WERI-Rb-1 (cell line): ENCODE data around the gene TTC13.

Source experiments
- DNase-seq: peaks from one replicate; pipeline ENCODE4 v3.0.0-alpha.2; 2020
- H3K27ac ChIP-seq: fragments of 250-450 bp; sonication (Bioruptor Pico); 2 replicates; pipeline ENCODE4 v1.5.1; 2020; ENCODE audit warnings: mild to moderate bottlenecking, moderate library complexity
- H3K27me3 ChIP-seq: fragments of 250-450 bp; sonication (Bioruptor Pico); 2 replicates; pipeline ENCODE4 v1.5.1; 2021; ENCODE audit warnings: mild to moderate bottlenecking, low read depth, moderate library complexity; ENCODE audit not compliant: insufficient read depth, severe bottlenecking
- H3K36me3 ChIP-seq: fragments of 250-450 bp; sonication (Bioruptor Pico); 2 replicates; pipeline ENCODE4 v1.5.1; 2020; ENCODE audit warnings: mild to moderate bottlenecking, moderate library complexity
- H3K4me3 ChIP-seq: 2 replicates; pipeline ENCODE4 v1.5.1; 2011; ENCODE audit warnings: low read depth, mild to moderate bottlenecking, control low read depth, low read length
- H3K9me3 ChIP-seq: fragments of 250-450 bp; sonication (Bioruptor Pico); 2 replicates; pipeline ENCODE4 v1.5.1; 2021; ENCODE audit warnings: mild to moderate bottlenecking, moderate library complexity; ENCODE audit not compliant: severe bottlenecking
- TF ChIP-seq, protein P1 (sequence below): IDR thresholded peaks from 2 replicates; pipeline ENCODE4 v1.5.1; 2011; ENCODE audit warnings: low read depth, mild to moderate bottlenecking, control low read depth, inconsistent platforms, low read length

TTC13 gene

DNA sequence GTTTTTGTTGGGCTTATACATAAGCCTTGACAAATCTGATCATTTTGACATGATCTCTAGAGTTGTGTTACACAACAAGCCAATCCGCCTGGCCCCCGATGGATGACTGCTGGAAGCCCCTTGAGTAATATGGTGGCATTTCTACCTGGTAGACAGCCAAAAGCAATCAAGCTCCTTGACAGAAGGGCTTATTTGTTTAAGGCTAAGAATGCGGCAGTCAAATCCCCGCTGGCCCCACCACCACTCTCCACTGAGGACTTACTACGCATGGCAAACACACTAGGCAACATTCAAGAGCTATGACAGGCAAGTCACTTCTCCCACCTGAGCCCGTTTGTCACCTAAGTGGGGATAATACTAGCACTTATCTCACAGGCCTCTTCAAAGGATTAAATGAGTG lies 77.0 kb downstream of the TTC13 start:
- TF ChIP-seq, protein P1, sequence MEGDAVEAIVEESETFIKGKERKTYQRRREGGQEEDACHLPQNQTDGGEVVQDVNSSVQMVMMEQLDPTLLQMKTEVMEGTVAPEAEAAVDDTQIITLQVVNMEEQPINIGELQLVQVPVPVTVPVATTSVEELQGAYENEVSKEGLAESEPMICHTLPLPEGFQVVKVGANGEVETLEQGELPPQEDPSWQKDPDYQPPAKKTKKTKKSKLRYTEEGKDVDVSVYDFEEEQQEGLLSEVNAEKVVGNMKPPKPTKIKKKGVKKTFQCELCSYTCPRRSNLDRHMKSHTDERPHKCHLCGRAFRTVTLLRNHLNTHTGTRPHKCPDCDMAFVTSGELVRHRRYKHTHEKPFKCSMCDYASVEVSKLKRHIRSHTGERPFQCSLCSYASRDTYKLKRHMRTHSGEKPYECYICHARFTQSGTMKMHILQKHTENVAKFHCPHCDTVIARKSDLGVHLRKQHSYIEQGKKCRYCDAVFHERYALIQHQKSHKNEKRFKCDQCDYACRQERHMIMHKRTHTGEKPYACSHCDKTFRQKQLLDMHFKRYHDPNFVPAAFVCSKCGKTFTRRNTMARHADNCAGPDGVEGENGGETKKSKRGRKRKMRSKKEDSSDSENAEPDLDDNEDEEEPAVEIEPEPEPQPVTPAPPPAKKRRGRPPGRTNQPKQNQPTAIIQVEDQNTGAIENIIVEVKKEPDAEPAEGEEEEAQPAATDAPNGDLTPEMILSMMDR, result no peak
- Histone ChIP-seq H3K27ac (no peak overlapping the region), H3K9me3 (no peaks in the 10 kb centered on the region), H3K36me3 (peaks cover 11% of the 10 kb centered on the region), H3K4me3 (no peak overlapping the region), H3K27me3 (no peaks in the 10 kb centered on the region)
- DNase-seq, result peak; percentile 44

DNA sequence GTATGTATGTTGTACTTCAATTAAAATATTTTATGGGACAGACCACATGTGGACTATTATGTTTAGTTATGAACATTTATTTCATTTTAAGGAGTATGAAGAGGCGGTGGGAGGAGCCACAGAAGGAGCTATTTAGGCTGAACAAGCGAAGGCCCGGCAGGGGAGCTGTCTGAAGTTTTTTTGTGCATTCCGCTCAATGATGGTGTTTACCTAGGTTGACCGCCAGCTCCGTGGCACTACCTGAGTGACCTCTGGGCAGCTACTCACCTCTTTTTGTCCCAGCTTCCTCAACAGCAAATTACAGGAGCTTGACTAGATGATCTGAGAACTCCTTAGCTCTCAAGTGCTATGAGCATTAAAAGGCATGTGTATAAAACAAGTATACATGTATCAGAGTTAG lies 77.7 kb downstream of the TTC13 start:
- TF ChIP-seq, protein P1, result no peak
- no peak overlapping the region for H3K4me3 ChIP-seq
- H3K27me3 ChIP-seq, result no peaks in the 10 kb centered on the region
- peaks cover 4% of the 10 kb centered on the region; the same call in 1 of the 2 replicates for H3K36me3 ChIP-seq
- H3K9me3 ChIP-seq, result no peaks in the 10 kb centered on the region
- H3K27ac ChIP-seq, result no peak overlapping the region
- no peak for DNase-seq

DNA sequence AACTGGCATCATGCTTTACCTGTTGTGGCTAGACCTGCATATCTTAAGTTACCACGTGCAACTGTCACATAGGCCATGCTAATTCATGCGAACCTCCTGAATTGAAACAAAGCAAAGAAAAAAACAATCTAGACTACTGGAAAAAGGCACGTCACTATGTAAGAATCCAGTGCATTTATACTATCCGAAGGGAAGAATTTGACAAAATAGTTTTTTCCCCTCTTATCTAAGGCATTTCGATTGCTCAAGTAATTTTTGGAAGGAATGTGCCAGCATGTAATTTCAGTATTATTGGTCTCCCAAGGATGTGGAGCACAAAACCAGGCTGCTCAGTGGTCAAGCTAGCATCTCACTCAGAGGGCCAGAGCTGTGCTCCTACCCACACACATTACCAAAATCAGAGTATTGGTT lies 78.8 kb downstream of the TTC13 start:
- H3K4me3 ChIP-seq, result no peak overlapping the region
- H3K27me3 ChIP-seq, result no peaks in the 10 kb centered on the region
- no peak for DNase-seq
- no peaks in the 10 kb centered on the region for H3K36me3 ChIP-seq
- TF ChIP-seq, protein P1, result no peak
- no peak overlapping the region for H3K27ac ChIP-seq
- no peaks in the 10 kb centered on the region for H3K9me3 ChIP-seq

DNA sequence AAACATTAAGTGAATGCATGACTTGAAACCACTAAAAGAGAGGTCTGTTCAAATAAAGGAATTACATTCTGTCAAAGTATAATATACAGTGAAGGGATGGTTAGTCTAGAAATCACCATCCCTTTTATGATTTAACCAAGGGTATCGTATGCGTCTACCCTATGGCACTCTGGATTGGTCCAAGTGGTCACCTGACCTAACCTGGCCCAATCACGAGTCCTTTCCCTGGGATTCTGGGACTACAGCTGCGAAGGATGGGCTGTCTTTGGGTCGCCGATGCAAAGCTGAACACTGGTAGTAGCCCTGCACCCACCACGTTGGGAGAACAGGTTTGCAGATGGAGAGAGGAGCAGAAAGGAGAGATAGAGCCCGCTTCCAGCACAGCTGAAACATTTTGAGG lies 79.9 kb downstream of the TTC13 start:
- H3K27me3 ChIP-seq, result no peaks in the 10 kb centered on the region
- H3K4me3 ChIP-seq, result no peak overlapping the region
- H3K36me3 ChIP-seq, result no peaks in the 10 kb centered on the region
- no peak overlapping the region for H3K27ac ChIP-seq
- DNase-seq, result no peak
- TF ChIP-seq, protein P1, result no peak
- no peaks in the 10 kb centered on the region for H3K9me3 ChIP-seq

DNA sequence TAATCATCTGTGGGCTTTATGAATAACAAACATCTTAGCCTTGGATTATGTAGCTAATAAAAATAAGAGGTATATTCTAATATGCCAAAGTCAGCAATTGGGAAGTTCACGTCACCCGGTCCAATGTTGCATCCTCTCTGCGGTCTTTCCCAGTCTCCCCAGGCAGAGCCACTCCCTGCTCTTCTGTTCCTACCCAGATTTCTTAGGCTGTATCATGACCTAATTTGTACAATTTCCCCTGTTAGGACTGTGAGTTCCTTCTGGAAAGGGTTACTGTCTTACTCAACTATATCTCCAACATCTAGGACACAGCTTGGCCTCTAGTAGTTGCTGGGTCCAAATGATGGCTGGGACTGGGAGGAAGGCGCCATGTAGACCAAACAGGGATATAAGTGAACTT lies 80.5 kb downstream of the TTC13 start:
- Histone ChIP-seq H3K36me3 (no peaks in the 10 kb centered on the region), H3K4me3 (no peak overlapping the region), H3K27me3 (no peaks in the 10 kb centered on the region), H3K9me3 (no peaks in the 10 kb centered on the region), H3K27ac (no peak overlapping the region)
- no peak for DNase-seq
- TF ChIP-seq, protein P1, result no peak

DNA sequence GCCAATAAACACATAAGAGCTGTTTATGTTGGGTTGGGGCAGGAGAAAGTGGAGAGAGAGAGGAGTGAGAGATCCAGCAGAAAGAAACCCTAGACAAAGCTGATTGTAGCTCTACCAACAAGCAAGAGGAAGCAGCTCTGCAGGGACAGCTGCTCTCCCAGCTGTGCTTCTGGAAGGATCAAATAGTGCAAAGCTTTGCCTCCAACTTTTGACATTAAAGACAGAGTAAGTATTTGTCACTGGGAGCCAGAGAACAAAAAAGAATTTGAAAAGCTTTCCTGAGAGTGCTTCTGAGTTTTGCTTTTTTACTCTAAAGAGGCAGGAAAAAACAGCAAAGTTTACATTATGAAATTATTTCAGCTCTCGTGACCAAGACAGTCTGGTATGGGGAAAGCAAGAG lies 81.9 kb downstream of the TTC13 start:
- Histone ChIP-seq H3K9me3 (no peaks in the 10 kb centered on the region), H3K27ac (no peak overlapping the region), H3K36me3 (no peaks in the 10 kb centered on the region), H3K4me3 (no peak overlapping the region), H3K27me3 (no peaks in the 10 kb centered on the region)
- TF ChIP-seq, protein P1, result no peak
- DNase-seq, result no peak
